Keratinocyte (primary cell): ENCODE measurements around the gene SPTBN1. TPM values are rescaled to one million over a fixed set of nuclear protein-coding genes. Genes with fewer than 3 reads are reported as not detected.

Experiments
- DNase-seq: peaks from one replicate; pipeline ENCODE4 v3.0.0-alpha.2; 2011; ENCODE audit warnings: low read depth, missing footprints, low spot score
- FAIRE-seq: peaks from 2 replicates; lab custom pipeline; 2011; peaks lifted over from hg19 to GRCh38; lab: Jason Lieb, UNC
- H2AFZ ChIP-seq: 2 replicates; pipeline ENCODE4 v1.6.0; 2012; ENCODE audit warnings: low read length, control low read depth, inconsistent platforms; ENCODE audit not compliant: control insufficient read depth
- H3K27ac ChIP-seq: 2 replicates; pipeline ENCODE4 v1.5.1; 2011; ENCODE audit warnings: low read length; ENCODE audit not compliant: control insufficient read depth, insufficient read depth
- H3K27me3 ChIP-seq: 3 replicates; pipeline ENCODE4 v1.6.0; 2011; ENCODE audit warnings: low read length; ENCODE audit not compliant: control insufficient read depth, insufficient read depth; ENCODE audit errors: extremely low read depth
- H3K36me3 ChIP-seq, 2 experiments: 2 replicates in 1 of 2; 3 replicates in 1 of 2; pipeline ENCODE4 v1.5.1; 2011; ENCODE audit warnings: low read length in 2 of 2, mild to moderate bottlenecking in 1 of 2; ENCODE audit not compliant: control insufficient read depth in 2 of 2, insufficient read depth in 2 of 2; ENCODE audit errors: extremely low read depth in 1 of 2
- H3K4me1 ChIP-seq: 3 replicates; pipeline ENCODE4 v1.5.1; 2011; ENCODE audit warnings: low read length; ENCODE audit not compliant: control insufficient read depth, insufficient read depth; ENCODE audit errors: extremely low read depth
- H3K4me2 ChIP-seq: 3 replicates; pipeline ENCODE4 v1.6.0; 2011; ENCODE audit warnings: low read depth, low read length; ENCODE audit not compliant: control insufficient read depth, insufficient read depth; ENCODE audit errors: extremely low read depth
- H3K4me3 ChIP-seq, 3 experiments: fragments of 200-600 bp in 1 of 3; sonication (generic) in 1 of 3; 2 replicates in 2 of 3; 3 replicates in 1 of 3; pipeline ENCODE4 v1.5.1; 2011 to 2016; ENCODE audit warnings: low read length in 3 of 3, mild to moderate bottlenecking in 3 of 3, control low read depth in 2 of 3, inconsistent platforms in 1 of 3, low read depth in 1 of 3, mixed read lengths in 1 of 3, mixed run types in 1 of 3, moderate library complexity in 1 of 3; ENCODE audit not compliant: control insufficient read depth in 2 of 3, insufficient read depth in 2 of 3; ENCODE audit errors: extremely low read depth in 1 of 3
- H3K79me2 ChIP-seq: 2 replicates; pipeline ENCODE4 v1.6.0; 2012; ENCODE audit warnings: low read length; ENCODE audit not compliant: control insufficient read depth, insufficient read depth
- H3K9ac ChIP-seq: 3 replicates; pipeline ENCODE4 v1.6.0; 2011; ENCODE audit warnings: low read length; ENCODE audit not compliant: control insufficient read depth, insufficient read depth; ENCODE audit errors: extremely low read depth
- H3K9me1 ChIP-seq: 3 replicates; pipeline ENCODE4 v1.6.0; 2011; ENCODE audit warnings: low read length; ENCODE audit not compliant: control insufficient read depth, insufficient read depth; ENCODE audit errors: extremely low read depth
- H3K9me3 ChIP-seq: 2 replicates; pipeline ENCODE4 v1.5.1; 2012; ENCODE audit warnings: low read depth, low read length; ENCODE audit not compliant: control insufficient read depth
- H4K20me1 ChIP-seq: 3 replicates; pipeline ENCODE4 v1.6.0; 2011; ENCODE audit warnings: low read length; ENCODE audit not compliant: control insufficient read depth, insufficient read depth; ENCODE audit errors: extremely low read depth
- CTCF ChIP-seq, 3 experiments: IDR thresholded peaks in 1 of 3; conservative IDR thresholded peaks in 1 of 3; optimal IDR thresholded peaks in 1 of 3; 2 replicates in 2 of 3; 3 replicates in 1 of 3; pipeline versions ENCODE3 to v1.5.1; 2011; ENCODE audit warnings: low read length in 3 of 3, mild to moderate bottlenecking in 3 of 3, moderate library complexity in 2 of 3, control low read depth in 1 of 3, inconsistent platforms in 1 of 3; ENCODE audit not compliant: insufficient read depth in 2 of 3; ENCODE audit errors: extremely low read depth in 1 of 3
- EZH2 ChIP-seq: IDR thresholded peaks from one replicate; pipeline ENCODE4 v1.6.1; 2012; ENCODE audit warnings: inconsistent platforms, mild to moderate bottlenecking, low read length, moderate library complexity
- dilution Hi-C: fragments of 300-500 bp; cut with MboI; formaldehyde crosslinking; loops from one replicate; pipeline ENCODE4 v1.7.0; 2020; ENCODE audit warnings: low sequenced_read_pairs; ENCODE audit not compliant: extremely low pct_ligation_motif_present
- polyA plus RNA-seq, 5 experiments: library from polyadenylated mRNA; depleted of rRNA in 3 of 5; stranded (reverse) in 3 of 5; stranded (forward) in 1 of 5; unstranded in 1 of 5; fragments of >200 nt; gene quantifications; 1 replicate in 1 of 5; 2 replicates in 3 of 5; 3 replicates in 1 of 5; pipeline versions ENCODE4 v1.2.1 to v1.2.3, GENCODE V29; 2011 to 2012; ENCODE audit warnings: missing spikeins in 2 of 5, low read depth in 1 of 5, low replicate concordance in 1 of 5

SPTBN1 gene
- polyA plus RNA-seq, 1 donor (not counting 4 experiments of a cell fraction or from before 2014, with no cell fraction given): 40.0 TPM

DNA sequence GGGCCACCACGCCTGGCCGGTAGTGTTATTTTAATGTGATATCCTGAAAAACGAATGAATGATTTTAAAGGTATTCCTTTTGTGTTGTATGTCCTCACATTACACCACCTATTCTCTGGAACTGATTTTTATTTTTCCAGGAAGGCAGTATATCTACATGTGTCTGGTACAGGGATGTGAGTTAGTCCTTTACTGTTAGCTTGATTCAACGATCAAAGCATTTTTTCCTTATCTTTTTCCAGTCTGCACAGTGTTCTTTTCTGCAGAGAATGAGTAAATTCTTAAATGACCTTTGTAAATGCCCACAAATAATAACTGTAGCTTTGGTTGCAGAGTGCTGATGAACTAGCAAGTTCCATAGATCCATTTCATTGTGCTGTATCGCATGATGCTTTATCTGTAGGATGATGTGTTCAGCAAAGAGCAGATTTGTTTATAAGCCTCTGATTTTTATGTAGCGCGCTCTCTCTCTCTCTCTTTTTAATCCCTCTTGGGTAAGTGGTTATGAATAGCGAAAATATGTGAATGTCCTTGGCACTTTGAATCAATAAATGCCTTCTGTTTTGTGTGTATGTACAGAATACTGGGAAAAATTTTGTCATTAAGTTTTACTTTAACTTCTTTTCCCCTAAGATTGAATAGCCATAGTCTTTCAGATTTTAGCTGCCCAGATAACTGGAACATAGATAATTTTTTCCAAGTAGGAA lies 184.9 kb downstream of the SPTBN1 start:
- Histone ChIP-seq H3K27ac (no peak overlapping the region), H3K4me3 (no peak overlapping the region), H3K4me1 (no peaks in the 10 kb centered on the region), H3K9me3 (no peaks in the 10 kb centered on the region), H3K27me3 (no peaks in the 10 kb centered on the region), H2AFZ (no peak overlapping the region), H3K4me2 (no peak overlapping the region), H4K20me1 (no peaks in the 10 kb centered on the region), H3K9ac (no peak overlapping the region), H3K79me2 (no peaks in the 10 kb centered on the region), H3K9me1 (no peaks in the 10 kb centered on the region), H3K36me3 (peaks cover 31 to 45% of the 10 kb centered on the region in 2 experiments)
- TF ChIP-seq EZH2: no peak
- TF ChIP-seq CTCF (optimal IDR thresholded peaks at IDR 0.05 in 1 of 3, IDR thresholded peaks at IDR 0.05 in 1 of 3, conservative IDR thresholded peaks at IDR 0.05 in 1 of 3; ENCODE audit: extremely low read depth in 1 of 3, insufficient read depth in 2 of 3, low read length in 3 of 3): no peak
- DNase-seq (no peak), FAIRE-seq (no peak)
- dilution Hi-C loops: no loop called here

- H3K9me3 ChIP-seq: no peaks in the 10 kb centered on the region
- no peak overlapping the region for H3K4me2 ChIP-seq
- DNase-seq: no peak
- no peaks in the 10 kb centered on the region for H3K9me1 ChIP-seq
- no peaks in the 10 kb centered on the region for H4K20me1 ChIP-seq
- H3K4me3 ChIP-seq: no peak overlapping the region
- FAIRE-seq: no peak
- no peak overlapping the region for H3K27ac ChIP-seq
- no peaks in the 10 kb centered on the region for H3K27me3 ChIP-seq
- no peaks in the 10 kb centered on the region for H3K79me2 ChIP-seq
- H3K36me3 ChIP-seq: peaks cover 33 to 49% of the 10 kb centered on the region in 2 experiments
- no peak overlapping the region for H3K9ac ChIP-seq
- TF ChIP-seq CTCF (optimal IDR thresholded peaks at IDR 0.05 in 1 of 3, IDR thresholded peaks at IDR 0.05 in 1 of 3, conservative IDR thresholded peaks at IDR 0.05 in 1 of 3; ENCODE audit: extremely low read depth in 1 of 3, insufficient read depth in 2 of 3, low read length in 3 of 3) (no peak), EZH2 (no peak)
- dilution Hi-C loops: no loop called here
- no peak overlapping the region for H2AFZ ChIP-seq
- no peaks in the 10 kb centered on the region for H3K4me1 ChIP-seq
Observed at GRCh38 chr2:54641988-54642387, 185.9 kb downstream of the SPTBN1 start.
